Upper lobe of left lung (tissue), 6 donors: ENCODE measurements around the gene MNS1. TPM values are rescaled to one million over a fixed set of nuclear protein-coding genes. Genes with fewer than 3 reads are reported as not detected.

Source experiments
- ATAC-seq, 2 donors: fragments of 200-7000 bp; cut with Tn5 transposase; one replicate each; pipeline ENCODE4 v1.9.1; 2022; ENCODE audit warnings: mild to moderate bottlenecking in 2 of 2, moderate library complexity in 2 of 2; ENCODE audit not compliant: low FRiP score in 2 of 2
- DNase-seq, 2 donors: peaks; one replicate each; pipeline ENCODE4 v3.0.0-alpha.2; 2019 to 2020
- H3K27ac ChIP-seq, 4 donors: fragments of 200-600 bp; sonication (generic); one replicate each; pipeline ENCODE4 v1.5.1; 2016 to 2019
- H3K27me3 ChIP-seq, 4 donors: fragments of 200-600 bp; sonication (generic); one replicate each; pipeline ENCODE4 v1.5.1; 2017 to 2019
- H3K36me3 ChIP-seq, 4 donors: fragments of 200-600 bp; sonication (generic); one replicate each; pipeline ENCODE4 v1.5.1; 2016 to 2019
- H3K4me1 ChIP-seq, 4 donors: fragments of 200-600 bp; sonication (generic); one replicate each; pipeline ENCODE4 v1.5.1; 2018 to 2019
- H3K4me3 ChIP-seq, 4 donors: fragments of 200-600 bp; sonication (generic); one replicate each; pipeline ENCODE4 v1.5.1; 2017 to 2019; ENCODE audit warnings: mild to moderate bottlenecking in 2 of 4, moderate library complexity in 1 of 4
- H3K9me3 ChIP-seq, 4 donors: fragments of 200-600 bp; sonication (generic); one replicate each; pipeline ENCODE4 v1.5.1; 2018 to 2019
- EP300 ChIP-seq, 4 donors: sonication (generic); formaldehyde crosslinking; IDR thresholded peaks; one replicate each; pipeline ENCODE4 v1.5.1; 2017; ENCODE audit warnings: antibody characterized with exemption in 4 of 4, control low read depth in 2 of 4
- POLR2A ChIP-seq, 4 donors: fragments of 450-650 bp; IDR thresholded peaks; one replicate each; pipeline ENCODE4 v1.5.1; 2016 to 2017; ENCODE audit warnings: antibody characterized with exemption in 4 of 4, mild to moderate bottlenecking in 2 of 4
- POLR2AphosphoS5 ChIP-seq, 2 donors: sonication (generic); formaldehyde crosslinking; IDR thresholded peaks; one replicate each; pipeline ENCODE4 v1.5.1; 2017; ENCODE audit warnings: antibody characterized with exemption in 2 of 2
- WGBS, 2 donors: methylation state at CpG; one replicate each; pipeline ENCODE4 v1.1.5; 2017 to 2018; 5-methylcytosine and 5-hydroxymethylcytosine counted together
- total RNA-seq, 6 donors: library from RNA; depleted of rRNA in 4 of 6; stranded (reverse); fragments of >200 nt in 4 of 6; gene quantifications; one replicate each; pipeline versions ENCODE4 v1.1.0 to v1.2.1, GENCODE V29; 2016 to 2021
- TF ChIP-seq, protein P1 (sequence below), 6 experiments: fragments of 450-650 bp in 4 of 6; fragments of 200-600 bp in 2 of 6; sonication (generic) in 2 of 6; IDR thresholded peaks; one replicate each; pipeline ENCODE4 v1.5.1; 2016 to 2019; ENCODE audit warnings: antibody characterized with exemption in 6 of 6
- donor health status: DM: no; HTN: no; CAD: no; lungs with moderate emphysema.
- donor health status: DM: no; HTN: yes; CAD: no; lungs with severe emphysema.

The MNS1 gene
- total RNA-seq, 6 donors from 2014 or later: 0.43 to 15.7 (median 3.0) TPM

- no peak overlapping the region for H3K4me3 ChIP-seq
- no peak for ATAC-seq
- H3K4me1 ChIP-seq: no peaks in the 10 kb centered on the region
- H3K9me3 ChIP-seq: no peaks in the 10 kb centered on the region
- DNase-seq: no peak
- no peak overlapping the region for H3K27ac ChIP-seq
- no peaks in the 10 kb centered on the region for H3K27me3 ChIP-seq
- H3K36me3 ChIP-seq: no peaks in the 10 kb centered on the region
- TF ChIP-seq EP300 (IDR thresholded peaks at IDR 0.05): no peak
- TF ChIP-seq, protein P1, sequence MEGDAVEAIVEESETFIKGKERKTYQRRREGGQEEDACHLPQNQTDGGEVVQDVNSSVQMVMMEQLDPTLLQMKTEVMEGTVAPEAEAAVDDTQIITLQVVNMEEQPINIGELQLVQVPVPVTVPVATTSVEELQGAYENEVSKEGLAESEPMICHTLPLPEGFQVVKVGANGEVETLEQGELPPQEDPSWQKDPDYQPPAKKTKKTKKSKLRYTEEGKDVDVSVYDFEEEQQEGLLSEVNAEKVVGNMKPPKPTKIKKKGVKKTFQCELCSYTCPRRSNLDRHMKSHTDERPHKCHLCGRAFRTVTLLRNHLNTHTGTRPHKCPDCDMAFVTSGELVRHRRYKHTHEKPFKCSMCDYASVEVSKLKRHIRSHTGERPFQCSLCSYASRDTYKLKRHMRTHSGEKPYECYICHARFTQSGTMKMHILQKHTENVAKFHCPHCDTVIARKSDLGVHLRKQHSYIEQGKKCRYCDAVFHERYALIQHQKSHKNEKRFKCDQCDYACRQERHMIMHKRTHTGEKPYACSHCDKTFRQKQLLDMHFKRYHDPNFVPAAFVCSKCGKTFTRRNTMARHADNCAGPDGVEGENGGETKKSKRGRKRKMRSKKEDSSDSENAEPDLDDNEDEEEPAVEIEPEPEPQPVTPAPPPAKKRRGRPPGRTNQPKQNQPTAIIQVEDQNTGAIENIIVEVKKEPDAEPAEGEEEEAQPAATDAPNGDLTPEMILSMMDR (IDR thresholded peaks at IDR 0.05): no peak
- TF ChIP-seq POLR2AphosphoS5 (IDR thresholded peaks at IDR 0.05): no peak
- TF ChIP-seq POLR2A (IDR thresholded peaks at IDR 0.05): no peak
These were observed 10.4 kb upstream of the MNS1 start for GRCh38 chr15:56475351-56475750.

DNA sequence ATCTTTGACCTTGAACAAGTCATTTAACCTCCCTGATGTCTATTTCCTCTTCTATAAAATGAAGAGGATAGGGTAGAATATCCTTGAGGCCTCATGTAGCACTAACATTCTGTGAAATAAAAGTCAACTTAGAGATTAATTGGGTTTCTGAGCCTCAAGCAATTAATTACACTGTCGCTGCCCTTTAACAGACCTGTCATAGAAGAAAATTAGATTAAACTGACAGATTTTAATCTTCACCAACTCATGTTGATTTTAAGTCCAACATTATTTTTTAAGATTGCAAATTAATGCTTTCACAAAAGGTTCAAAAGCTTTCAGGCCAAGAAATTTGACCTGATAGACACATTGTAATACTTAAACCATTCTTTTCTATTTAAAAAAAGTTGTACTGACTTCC, 8.1 kb upstream of the MNS1 start:
- Histone ChIP-seq H3K4me3 (no peak overlapping the region), H3K36me3 (no peaks in the 10 kb centered on the region), H3K4me1 (no peaks in the 10 kb centered on the region), H3K27me3 (no peaks in the 10 kb centered on the region), H3K27ac (no peak overlapping the region), H3K9me3 (no peaks in the 10 kb centered on the region)
- TF ChIP-seq, protein P1 (IDR thresholded peaks at IDR 0.05): no peak
- TF ChIP-seq POLR2AphosphoS5 (IDR thresholded peaks at IDR 0.05): no peak
- no peak for TF ChIP-seq EP300 (IDR thresholded peaks at IDR 0.05)
- TF ChIP-seq POLR2A (IDR thresholded peaks at IDR 0.05): no peak
- WGBS, 2 donors: 94% methylated on average over 1 of the region's 1 CpG
- no peak for ATAC-seq
- no peak for DNase-seq

DNA sequence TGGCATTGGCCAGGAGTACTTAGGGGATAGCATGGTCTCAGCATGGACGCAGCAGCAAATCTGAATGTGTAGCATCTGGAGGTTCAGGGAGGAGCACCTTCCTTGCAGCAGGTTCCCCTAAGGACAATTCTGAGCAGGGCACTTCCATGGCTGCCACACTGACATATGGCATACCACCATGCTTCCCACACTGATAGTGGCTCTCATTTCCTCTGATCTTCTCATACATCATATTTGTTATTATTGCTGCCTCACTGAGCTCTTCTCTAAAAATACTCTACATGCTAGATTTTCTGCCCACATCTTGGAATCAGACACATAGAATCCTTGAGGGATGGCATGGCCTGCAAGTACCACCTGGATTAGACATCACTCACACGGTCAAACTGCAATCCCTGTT, 7.3 kb upstream of the MNS1 start:
- no peak overlapping the region for H3K27ac ChIP-seq
- WGBS, 2 donors: 84 to 97% methylated on average over 2 of the region's 2 CpGs
- no peak for TF ChIP-seq POLR2A (IDR thresholded peaks at IDR 0.05)
- TF ChIP-seq, protein P1 (IDR thresholded peaks at IDR 0.05): no peak
- TF ChIP-seq POLR2AphosphoS5 (IDR thresholded peaks at IDR 0.05): no peak
- no peak for TF ChIP-seq EP300 (IDR thresholded peaks at IDR 0.05)
- no peak overlapping the region for H3K4me3 ChIP-seq
- no peak for ATAC-seq
- H3K27me3 ChIP-seq: no peaks in the 10 kb centered on the region
- H3K4me1 ChIP-seq: no peaks in the 10 kb centered on the region
- no peaks in the 10 kb centered on the region for H3K9me3 ChIP-seq
- H3K36me3 ChIP-seq: no peaks in the 10 kb centered on the region
- no peak for DNase-seq

- Histone ChIP-seq H3K36me3 (no peaks in the 10 kb centered on the region), H3K9me3 (no peaks in the 10 kb centered on the region), H3K4me1 (no peaks in the 10 kb centered on the region), H3K27ac (no peak overlapping the region), H3K4me3 (no peak overlapping the region), H3K27me3 (no peaks in the 10 kb centered on the region)
- no peak for TF ChIP-seq POLR2AphosphoS5 (IDR thresholded peaks at IDR 0.05)
- TF ChIP-seq, protein P1 (IDR thresholded peaks at IDR 0.05): no peak
- TF ChIP-seq EP300 (IDR thresholded peaks at IDR 0.05): no peak
- TF ChIP-seq POLR2A (IDR thresholded peaks at IDR 0.05): no peak
- ATAC-seq (no peak), DNase-seq (no peak)
- WGBS, 2 donors: 91% methylated on average over 5 of the region's 5 CpGs
These were observed 6.6 kb upstream of the MNS1 start for GRCh38 chr15:56471440-56472069.

- Histone ChIP-seq H3K9me3 (no peaks in the 10 kb centered on the region), H3K4me3 (no peak overlapping the region), H3K4me1 (peaks cover 0 to 13% (median 7%) of the 10 kb centered on the region in 4 donors), H3K36me3 (no peaks in the 10 kb centered on the region), H3K27ac (no peak overlapping the region), H3K27me3 (no peaks in the 10 kb centered on the region)
- TF ChIP-seq POLR2AphosphoS5 (IDR thresholded peaks at IDR 0.05): no peak
- TF ChIP-seq, protein P1 (IDR thresholded peaks at IDR 0.05): no peak
- TF ChIP-seq EP300 (IDR thresholded peaks at IDR 0.05): no peak
- TF ChIP-seq POLR2A (IDR thresholded peaks at IDR 0.05): no peak
- ATAC-seq (no peak), DNase-seq (no peak)
These were observed 4.5 kb upstream of the MNS1 start for GRCh38 chr15:56469483-56469882.
